Hepatocyte (in vitro differentiated cells): ENCODE data around the gene NEUROD6.

Experiments
- CTCF ChIP-seq: fragments of 200-600 bp; sonication (generic); IDR thresholded peaks from 2 replicates; pipeline ENCODE4 v1.5.1; 2016; ENCODE audit warnings: antibody characterized with exemption, mild to moderate bottlenecking; ENCODE audit not compliant: poor library complexity
- EZH2 ChIP-seq: fragments of 200-600 bp; sonication (generic); IDR thresholded peaks from 2 replicates; pipeline ENCODE4 v1.6.1; 2016; ENCODE audit warnings: antibody characterized with exemption, mild to moderate bottlenecking, borderline replicate concordance
- EZH2phosphoT487 ChIP-seq: fragments of 200-600 bp; sonication (generic); IDR thresholded peaks from one replicate; pipeline ENCODE4 v1.6.1; 2018; ENCODE audit warnings: antibody characterized with exemption, mild to moderate bottlenecking, low read depth, moderate library complexity; ENCODE audit not compliant: unreplicated experiment, severe bottlenecking

GRCh38 chr7:31338706-31339105 is 1.8 kb downstream of the NEUROD6 start:
- TF ChIP-seq CTCF (no peak), EZH2 (no peak), EZH2phosphoT487 (no peak)
